Fibroblast of skin of left quadriceps (primary cell): ENCODE results near the gene SEMA6C.
"Not testable (repeated sequence)": the region's sequence is repeated elsewhere in the genome, so short reads cannot be mapped to it uniquely, and the experiment has no call there.

ENCODE experiments used
- DNase-seq, 2 experiments: peaks; one replicate each; pipeline ENCODE4 v3.0.0-alpha.2; 2013; ENCODE audit warnings: low read depth in 2 of 2

The SEMA6C gene

GRCh38 chr1:151130987-151131586 is 15.3 kb downstream of the SEMA6C start:
- DNase-seq, result peak; percentile 77 to 81

- no peak for DNase-seq
Observed at GRCh38 chr1:151128800-151129199, 17.6 kb downstream of the SEMA6C start.

- no peak for DNase-seq
Observed at GRCh38 chr1:151124763-151125403, 21.5 kb downstream of the SEMA6C start.

GRCh38 chr1:151113877-151114276 is 32.6 kb downstream of the SEMA6C start:
- no peak for DNase-seq

GRCh38 chr1:151108331-151108730 is 38.1 kb downstream of the SEMA6C start:
- no peak for DNase-seq

GRCh38 chr1:151106894-151107293 is 39.5 kb downstream of the SEMA6C start:
- peak; percentile 5 to 12 for DNase-seq

GRCh38 chr1:151104630-151105029 is 41.8 kb downstream of the SEMA6C start:
- no peak for DNase-seq

- no peak for DNase-seq
Observed at GRCh38 chr1:151098126-151098525, 48.3 kb downstream of the SEMA6C start.

- not testable (repeated sequence) for DNase-seq
Observed at GRCh38 chr1:151097426-151097825, 49.0 kb downstream of the SEMA6C start.

GRCh38 chr1:151085953-151086559 is 60.4 kb downstream of the SEMA6C start:
- no peak for DNase-seq
